Thyroid gland (tissue), 4 donors: ENCODE data around the gene UCP2.

Experiments used
- POLR2A ChIP-seq, 2 donors: fragments of 450-650 bp; IDR thresholded peaks; one replicate each; pipeline ENCODE4 v1.6.1; 2017; ENCODE audit warnings: antibody characterized with exemption in 2 of 2, mild to moderate bottlenecking in 2 of 2, moderate library complexity in 1 of 2
- TF ChIP-seq, protein P1 (sequence below), 6 experiments: fragments of 200-600 bp in 3 of 6; fragments of 450-650 bp in 3 of 6; sonication (generic) in 3 of 6; IDR thresholded peaks; one replicate each; pipeline ENCODE4 v1.5.1; 2016 to 2019; ENCODE audit warnings: antibody characterized with exemption in 6 of 6, mild to moderate bottlenecking in 2 of 6, inconsistent platforms in 1 of 6, moderate library complexity in 1 of 6

- no peak for TF ChIP-seq POLR2A (IDR thresholded peaks at IDR 0.05)
- TF ChIP-seq, protein P1, sequence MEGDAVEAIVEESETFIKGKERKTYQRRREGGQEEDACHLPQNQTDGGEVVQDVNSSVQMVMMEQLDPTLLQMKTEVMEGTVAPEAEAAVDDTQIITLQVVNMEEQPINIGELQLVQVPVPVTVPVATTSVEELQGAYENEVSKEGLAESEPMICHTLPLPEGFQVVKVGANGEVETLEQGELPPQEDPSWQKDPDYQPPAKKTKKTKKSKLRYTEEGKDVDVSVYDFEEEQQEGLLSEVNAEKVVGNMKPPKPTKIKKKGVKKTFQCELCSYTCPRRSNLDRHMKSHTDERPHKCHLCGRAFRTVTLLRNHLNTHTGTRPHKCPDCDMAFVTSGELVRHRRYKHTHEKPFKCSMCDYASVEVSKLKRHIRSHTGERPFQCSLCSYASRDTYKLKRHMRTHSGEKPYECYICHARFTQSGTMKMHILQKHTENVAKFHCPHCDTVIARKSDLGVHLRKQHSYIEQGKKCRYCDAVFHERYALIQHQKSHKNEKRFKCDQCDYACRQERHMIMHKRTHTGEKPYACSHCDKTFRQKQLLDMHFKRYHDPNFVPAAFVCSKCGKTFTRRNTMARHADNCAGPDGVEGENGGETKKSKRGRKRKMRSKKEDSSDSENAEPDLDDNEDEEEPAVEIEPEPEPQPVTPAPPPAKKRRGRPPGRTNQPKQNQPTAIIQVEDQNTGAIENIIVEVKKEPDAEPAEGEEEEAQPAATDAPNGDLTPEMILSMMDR (IDR thresholded peaks at IDR 0.05), result no peak
These were observed 22.3 kb upstream of the UCP2 start for GRCh38 chr11:74004759-74005615.
